ENCODE results near the gene TCOF1.
"Not testable (repeated sequence)": the region's sequence is repeated elsewhere in the genome, so short reads cannot be mapped to it uniquely, and the experiment has no call there.

Gene TCOF1

DNA sequence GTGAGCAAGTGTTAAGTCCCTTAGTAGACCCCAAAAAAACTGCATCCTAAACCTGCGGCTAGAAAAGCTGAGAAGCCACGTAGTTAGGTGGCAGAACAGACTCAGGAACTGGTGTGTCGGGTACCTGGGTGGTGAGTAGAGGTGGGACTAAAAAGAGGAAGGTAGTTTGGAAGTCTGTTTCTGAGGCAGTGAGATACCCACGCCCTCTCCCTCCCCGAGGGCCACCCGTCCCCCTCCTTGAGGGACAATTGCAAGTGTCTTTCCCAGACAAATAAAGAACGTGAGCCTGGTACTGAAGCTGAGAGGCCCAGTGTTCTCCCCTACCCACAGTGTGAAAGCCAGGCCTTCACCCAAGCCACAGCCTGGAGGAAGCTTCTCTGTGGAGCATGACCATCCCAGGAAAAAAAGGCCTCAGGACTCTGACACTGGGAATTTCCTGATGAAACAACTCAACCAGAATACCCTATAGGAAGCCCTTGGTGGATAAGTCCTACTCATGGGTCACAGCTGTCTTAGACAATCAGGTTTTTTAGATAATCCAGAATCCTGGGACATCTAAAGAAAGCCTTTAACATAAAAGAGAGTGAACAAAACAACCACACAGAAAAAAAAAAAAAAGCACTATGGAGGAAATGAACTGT, 62.3 kb downstream of the TCOF1 start:
- H3K4me1 ChIP-seq (ENCODE audit: insufficient read depth, low read length): no peaks in the 10 kb centered on the region
- H3K4me3 ChIP-seq (ENCODE audit: low read depth in 1 of 2, low read length in 2 of 2): no peak overlapping the region
- H4K20me1 ChIP-seq (ENCODE audit: insufficient read depth, low read length): no peaks in the 10 kb centered on the region
- no peak for ATAC-seq (ENCODE audit: insufficient read depth, low read depth)
- H3K4me2 ChIP-seq (ENCODE audit: insufficient read depth, low read length): no peak overlapping the region
- no peaks in the 10 kb centered on the region for H3K79me2 ChIP-seq (ENCODE audit: insufficient read depth, low read length)
- no peaks in the 10 kb centered on the region for H3K9me3 ChIP-seq (ENCODE audit: insufficient read depth, low read length, severe bottlenecking)
- no peak for TF ChIP-seq EZH2 (IDR thresholded peaks at IDR 0.05; ENCODE audit: borderline replicate concordance, low read depth, low read length, severe bottlenecking)
- TF ChIP-seq, protein P1, sequence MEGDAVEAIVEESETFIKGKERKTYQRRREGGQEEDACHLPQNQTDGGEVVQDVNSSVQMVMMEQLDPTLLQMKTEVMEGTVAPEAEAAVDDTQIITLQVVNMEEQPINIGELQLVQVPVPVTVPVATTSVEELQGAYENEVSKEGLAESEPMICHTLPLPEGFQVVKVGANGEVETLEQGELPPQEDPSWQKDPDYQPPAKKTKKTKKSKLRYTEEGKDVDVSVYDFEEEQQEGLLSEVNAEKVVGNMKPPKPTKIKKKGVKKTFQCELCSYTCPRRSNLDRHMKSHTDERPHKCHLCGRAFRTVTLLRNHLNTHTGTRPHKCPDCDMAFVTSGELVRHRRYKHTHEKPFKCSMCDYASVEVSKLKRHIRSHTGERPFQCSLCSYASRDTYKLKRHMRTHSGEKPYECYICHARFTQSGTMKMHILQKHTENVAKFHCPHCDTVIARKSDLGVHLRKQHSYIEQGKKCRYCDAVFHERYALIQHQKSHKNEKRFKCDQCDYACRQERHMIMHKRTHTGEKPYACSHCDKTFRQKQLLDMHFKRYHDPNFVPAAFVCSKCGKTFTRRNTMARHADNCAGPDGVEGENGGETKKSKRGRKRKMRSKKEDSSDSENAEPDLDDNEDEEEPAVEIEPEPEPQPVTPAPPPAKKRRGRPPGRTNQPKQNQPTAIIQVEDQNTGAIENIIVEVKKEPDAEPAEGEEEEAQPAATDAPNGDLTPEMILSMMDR (IDR thresholded peaks at IDR 0.05; ENCODE audit: borderline replicate concordance, extremely low read depth, low read length, poor library complexity, severe bottlenecking): no peak
- no peaks in the 10 kb centered on the region for H3K36me3 ChIP-seq (ENCODE audit: insufficient read depth, low read length)
- no peak overlapping the region for H2AFZ ChIP-seq (ENCODE audit: low read depth, low read length)
- DNase-seq: no peak
- no peak overlapping the region for H3K27ac ChIP-seq (ENCODE audit: low read length)
- peaks cover 6% of the 10 kb centered on the region for H3K27me3 ChIP-seq (ENCODE audit: insufficient read depth, low read length, poor library complexity)
- no peak overlapping the region for H3K9ac ChIP-seq (ENCODE audit: low read depth, low read length)

DNA sequence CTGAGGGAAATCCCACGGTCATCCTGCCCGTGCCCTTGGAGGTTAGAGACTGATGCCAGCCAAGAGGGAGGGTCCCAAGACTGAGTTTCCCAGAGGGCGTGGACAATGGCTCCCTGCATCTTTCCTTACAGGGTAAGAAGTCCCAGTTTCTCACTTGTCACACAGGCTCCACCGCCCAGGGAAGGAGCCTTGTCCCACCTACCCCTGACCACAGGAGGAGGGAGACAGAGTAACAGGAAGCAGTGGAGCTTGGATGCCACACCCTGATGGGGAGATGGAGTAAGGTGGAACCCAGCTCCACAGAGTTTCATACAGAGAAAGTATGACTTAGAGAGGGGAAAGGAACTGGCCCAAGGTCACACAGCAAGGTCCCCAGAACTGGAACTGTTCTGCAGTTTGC, 64.6 kb downstream of the TCOF1 start:
- no peak overlapping the region for H3K9ac ChIP-seq (ENCODE audit: low read depth, low read length)

DNA sequence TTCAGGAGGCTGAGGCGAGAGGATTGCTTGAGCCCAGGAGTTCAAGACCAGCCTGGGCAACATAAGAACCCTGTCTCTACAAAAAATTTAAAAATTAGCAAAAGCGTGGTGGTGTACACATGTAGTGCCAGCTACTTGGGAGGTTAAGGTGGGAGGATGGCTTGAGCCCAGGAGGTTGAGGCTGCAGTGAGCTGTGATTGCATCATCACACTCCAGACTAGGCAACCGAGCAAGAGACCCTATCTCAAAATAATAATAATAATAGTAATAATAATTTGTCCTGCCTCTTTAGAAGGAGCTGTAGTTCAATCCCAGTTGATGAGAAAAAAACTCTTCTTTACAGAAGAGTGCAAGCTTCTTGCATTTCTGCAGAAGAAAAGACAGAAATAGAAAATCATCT, 65.3 kb downstream of the TCOF1 start:
- Histone ChIP-seq H3K27ac (ENCODE audit: low read length) (no peak overlapping the region), H4K20me1 (ENCODE audit: insufficient read depth, low read length) (no peaks in the 10 kb centered on the region), H3K9me3 (ENCODE audit: insufficient read depth, low read length, severe bottlenecking) (no peaks in the 10 kb centered on the region), H2AFZ (ENCODE audit: low read depth, low read length) (no peak overlapping the region), H3K79me2 (ENCODE audit: insufficient read depth, low read length) (no peaks in the 10 kb centered on the region), H3K9ac (ENCODE audit: low read depth, low read length) (no peak overlapping the region), H3K4me3 (ENCODE audit: low read depth in 1 of 2, low read length in 2 of 2) (no peak overlapping the region), H3K4me1 (ENCODE audit: insufficient read depth, low read length) (no peaks in the 10 kb centered on the region), H3K36me3 (ENCODE audit: insufficient read depth, low read length) (no peaks in the 10 kb centered on the region), H3K27me3 (ENCODE audit: insufficient read depth, low read length, poor library complexity) (peaks cover 6% of the 10 kb centered on the region), H3K4me2 (ENCODE audit: insufficient read depth, low read length) (no peak overlapping the region)
- no peak for DNase-seq
- no peak for ATAC-seq (ENCODE audit: insufficient read depth, low read depth)
- TF ChIP-seq, protein P1 (IDR thresholded peaks at IDR 0.05; ENCODE audit: borderline replicate concordance, extremely low read depth, low read length, poor library complexity, severe bottlenecking): no peak
- no peak for TF ChIP-seq EZH2 (IDR thresholded peaks at IDR 0.05; ENCODE audit: borderline replicate concordance, low read depth, low read length, severe bottlenecking)

More for the DNA sequence above, 64.6 kb downstream of the TCOF1 start:
- Histone ChIP-seq H3K4me3 (ENCODE audit: low read depth in 1 of 2, low read length in 2 of 2) (no peak overlapping the region), H2AFZ (ENCODE audit: low read depth, low read length) (no peak overlapping the region), H3K4me1 (ENCODE audit: insufficient read depth, low read length) (no peaks in the 10 kb centered on the region), H3K4me2 (ENCODE audit: insufficient read depth, low read length) (no peak overlapping the region), H3K9me3 (ENCODE audit: insufficient read depth, low read length, severe bottlenecking) (no peaks in the 10 kb centered on the region), H3K27ac (ENCODE audit: low read length) (no peak overlapping the region), H3K27me3 (ENCODE audit: insufficient read depth, low read length, poor library complexity) (peaks cover 6% of the 10 kb centered on the region), H4K20me1 (ENCODE audit: insufficient read depth, low read length) (no peaks in the 10 kb centered on the region), H3K36me3 (ENCODE audit: insufficient read depth, low read length) (no peaks in the 10 kb centered on the region), H3K79me2 (ENCODE audit: insufficient read depth, low read length) (no peaks in the 10 kb centered on the region)
- TF ChIP-seq EZH2 (IDR thresholded peaks at IDR 0.05; ENCODE audit: borderline replicate concordance, low read depth, low read length, severe bottlenecking): no peak
- TF ChIP-seq, protein P1 (IDR thresholded peaks at IDR 0.05; ENCODE audit: borderline replicate concordance, extremely low read depth, low read length, poor library complexity, severe bottlenecking): no peak
- no peak for ATAC-seq (ENCODE audit: insufficient read depth, low read depth)
- no peak for DNase-seq

DNA sequence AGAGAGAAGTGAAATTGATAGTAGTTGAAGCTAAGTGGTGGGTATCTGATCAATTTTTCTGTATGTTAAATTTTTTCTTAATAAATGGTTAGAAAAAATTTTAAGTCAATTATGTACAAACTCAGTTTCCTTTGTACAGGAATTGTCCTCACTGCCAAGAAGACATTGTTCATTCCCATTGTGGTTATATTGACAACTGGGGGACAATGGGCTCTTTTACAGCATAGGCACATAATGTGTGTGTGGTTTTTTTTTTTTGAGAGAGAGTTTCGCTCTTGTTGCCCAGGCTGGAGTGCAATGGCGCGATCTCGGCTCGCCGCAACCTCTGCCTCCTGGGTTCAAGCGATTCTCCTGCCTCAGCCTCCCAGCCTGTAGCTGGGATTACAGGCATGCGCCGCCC, 68.7 kb downstream of the TCOF1 start:
- not testable (repeated sequence) for H3K4me3 ChIP-seq (ENCODE audit: low read depth in 1 of 2, low read length in 2 of 2); H4K20me1 ChIP-seq (ENCODE audit: insufficient read depth, low read length); H3K27ac ChIP-seq (ENCODE audit: low read length); ATAC-seq (ENCODE audit: insufficient read depth, low read depth); H3K27me3 ChIP-seq (ENCODE audit: insufficient read depth, low read length, poor library complexity); H3K4me2 ChIP-seq (ENCODE audit: insufficient read depth, low read length); H3K9ac ChIP-seq (ENCODE audit: low read depth, low read length); H3K4me1 ChIP-seq (ENCODE audit: insufficient read depth, low read length); H3K79me2 ChIP-seq (ENCODE audit: insufficient read depth, low read length); H3K36me3 ChIP-seq (ENCODE audit: insufficient read depth, low read length); H3K9me3 ChIP-seq (ENCODE audit: insufficient read depth, low read length, severe bottlenecking); DNase-seq; H2AFZ ChIP-seq (ENCODE audit: low read depth, low read length)

All from DND-41 (cell line).